Measurements from ENCODE around the gene RARRES2. TPM values are rescaled to one million over a fixed set of nuclear protein-coding genes. Genes with fewer than 3 reads are reported as not detected.

RARRES2 gene
- total and polyA plus RNA-seq, 2 of the 13 experiments (the other 11 are each of a cell fraction or from before 2014, with no cell fraction given): 134 to 172 TPM

GRCh38 chr7:150361402-150361801 lies 20.0 kb upstream of the RARRES2 start:
- Histone ChIP-seq H3K27me3 (ENCODE audit: control insufficient read depth in 1 of 2, insufficient read depth in 2 of 2, low read length in 2 of 2) (no peaks in the 10 kb centered on the region), H3K4me1 (ENCODE audit: insufficient read depth, low read length) (peaks cover 41% of the 10 kb centered on the region), H3K4me3 (replicated peaks in 1 of 3; ENCODE audit: insufficient read depth in 1 of 3, low read depth in 2 of 3, low read length in 3 of 3) (no peak overlapping the region), H3K27ac (ENCODE audit: extremely low read length, insufficient read depth, low read length) (no peak overlapping the region), H4K20me1 (ENCODE audit: insufficient read depth, low read length) (no peaks in the 10 kb centered on the region), H3K9me3 (ENCODE audit: low read length) (no peaks in the 10 kb centered on the region), H3K36me3 (replicated peaks in 1 of 2; ENCODE audit: control insufficient read depth in 1 of 2, insufficient read depth in 2 of 2, low read length in 2 of 2) (no peaks in the 10 kb centered on the region), H3K9ac (ENCODE audit: insufficient read depth, low read depth, low read length) (no peak overlapping the region), H2AFZ (ENCODE audit: low read length) (no peak overlapping the region), H3K79me2 (ENCODE audit: insufficient read depth, low read length) (no peaks in the 10 kb centered on the region), H3K4me2 (ENCODE audit: low read depth, low read length) (no peak overlapping the region)
- POLR2A ChIA-PET: interaction anchor here (0.9 to 2.0 kb wide), 4 partner anchors 17 to 38 kb away, joined by 3 to 7 read pairs (median 4); partner anchors contain the start of genes ACTR3C and LRRC61
- ATAC-seq: no peak
- BruUV-seq (replicated peaks): no TSS peak
- intact Hi-C loops (cut with micrococcal nuclease; ENCODE audit: unreplicated experiment): no loop called here
- no peak for DNase-seq (ENCODE audit: low spot score)
- CTCF ChIA-PET (ENCODE audit: low intra/inter-chr PET ratio, low total read pairs): no interaction called here
- no peak for FAIRE-seq
- in situ Hi-C loops (cut with HindIII; ENCODE audit: extremely low pct_ligation_motif_present, low pct_unique_long_range_greater_than_20kb): no loop called here
- 60% methylated on average over 7 of the region's 7 CpGs for WGBS (ENCODE audit: low lambda C conversion rate)
- TF ChIP-seq, protein P1, sequence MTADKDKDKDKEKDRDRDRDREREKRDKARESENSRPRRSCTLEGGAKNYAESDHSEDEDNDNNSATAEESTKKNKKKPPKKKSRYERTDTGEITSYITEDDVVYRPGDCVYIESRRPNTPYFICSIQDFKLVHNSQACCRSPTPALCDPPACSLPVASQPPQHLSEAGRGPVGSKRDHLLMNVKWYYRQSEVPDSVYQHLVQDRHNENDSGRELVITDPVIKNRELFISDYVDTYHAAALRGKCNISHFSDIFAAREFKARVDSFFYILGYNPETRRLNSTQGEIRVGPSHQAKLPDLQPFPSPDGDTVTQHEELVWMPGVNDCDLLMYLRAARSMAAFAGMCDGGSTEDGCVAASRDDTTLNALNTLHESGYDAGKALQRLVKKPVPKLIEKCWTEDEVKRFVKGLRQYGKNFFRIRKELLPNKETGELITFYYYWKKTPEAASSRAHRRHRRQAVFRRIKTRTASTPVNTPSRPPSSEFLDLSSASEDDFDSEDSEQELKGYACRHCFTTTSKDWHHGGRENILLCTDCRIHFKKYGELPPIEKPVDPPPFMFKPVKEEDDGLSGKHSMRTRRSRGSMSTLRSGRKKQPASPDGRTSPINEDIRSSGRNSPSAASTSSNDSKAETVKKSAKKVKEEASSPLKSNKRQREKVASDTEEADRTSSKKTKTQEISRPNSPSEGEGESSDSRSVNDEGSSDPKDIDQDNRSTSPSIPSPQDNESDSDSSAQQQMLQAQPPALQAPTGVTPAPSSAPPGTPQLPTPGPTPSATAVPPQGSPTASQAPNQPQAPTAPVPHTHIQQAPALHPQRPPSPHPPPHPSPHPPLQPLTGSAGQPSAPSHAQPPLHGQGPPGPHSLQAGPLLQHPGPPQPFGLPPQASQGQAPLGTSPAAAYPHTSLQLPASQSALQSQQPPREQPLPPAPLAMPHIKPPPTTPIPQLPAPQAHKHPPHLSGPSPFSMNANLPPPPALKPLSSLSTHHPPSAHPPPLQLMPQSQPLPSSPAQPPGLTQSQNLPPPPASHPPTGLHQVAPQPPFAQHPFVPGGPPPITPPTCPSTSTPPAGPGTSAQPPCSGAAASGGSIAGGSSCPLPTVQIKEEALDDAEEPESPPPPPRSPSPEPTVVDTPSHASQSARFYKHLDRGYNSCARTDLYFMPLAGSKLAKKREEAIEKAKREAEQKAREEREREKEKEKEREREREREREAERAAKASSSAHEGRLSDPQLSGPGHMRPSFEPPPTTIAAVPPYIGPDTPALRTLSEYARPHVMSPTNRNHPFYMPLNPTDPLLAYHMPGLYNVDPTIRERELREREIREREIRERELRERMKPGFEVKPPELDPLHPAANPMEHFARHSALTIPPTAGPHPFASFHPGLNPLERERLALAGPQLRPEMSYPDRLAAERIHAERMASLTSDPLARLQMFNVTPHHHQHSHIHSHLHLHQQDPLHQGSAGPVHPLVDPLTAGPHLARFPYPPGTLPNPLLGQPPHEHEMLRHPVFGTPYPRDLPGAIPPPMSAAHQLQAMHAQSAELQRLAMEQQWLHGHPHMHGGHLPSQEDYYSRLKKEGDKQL (CRISPR knock-in tag; IDR thresholded peaks at IDR 0.05; ENCODE audit: low read depth): no peak
- TF ChIP-seq, protein P2, sequence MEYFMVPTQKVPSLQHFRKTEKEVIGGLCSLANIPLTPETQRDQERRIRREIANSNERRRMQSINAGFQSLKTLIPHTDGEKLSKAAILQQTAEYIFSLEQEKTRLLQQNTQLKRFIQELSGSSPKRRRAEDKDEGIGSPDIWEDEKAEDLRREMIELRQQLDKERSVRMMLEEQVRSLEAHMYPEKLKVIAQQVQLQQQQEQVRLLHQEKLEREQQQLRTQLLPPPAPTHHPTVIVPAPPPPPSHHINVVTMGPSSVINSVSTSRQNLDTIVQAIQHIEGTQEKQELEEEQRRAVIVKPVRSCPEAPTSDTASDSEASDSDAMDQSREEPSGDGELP (IDR thresholded peaks at IDR 0.05; ENCODE audit: borderline replicate concordance, low read depth): no peak
- TF ChIP-seq ZNF530 (CRISPR knock-in tag; IDR thresholded peaks at IDR 0.05; ENCODE audit: low read depth) (no peak), BORCS8-MEF2B (CRISPR knock-in tag; IDR thresholded peaks at IDR 0.05) (no peak), ZNF234 (CRISPR knock-in tag; conservative IDR thresholded peaks at IDR 0.05) (no peak), ZNF549 (CRISPR knock-in tag; IDR thresholded peaks at IDR 0.05) (no peak), ZSCAN9 (CRISPR knock-in tag; IDR thresholded peaks at IDR 0.05; ENCODE audit: borderline replicate concordance) (no peak), ZNF207 (IDR thresholded peaks at IDR 0.05; ENCODE audit: borderline replicate concordance) (no peak), ATM (IDR thresholded peaks at IDR 0.05; ENCODE audit: borderline replicate concordance) (no peak), ZNF503 (CRISPR knock-in tag; IDR thresholded peaks at IDR 0.05) (no peak), NFE2L1 (CRISPR knock-in tag; IDR thresholded peaks at IDR 0.05; ENCODE audit: borderline replicate concordance) (no peak), HBP1 (CRISPR knock-in tag; IDR thresholded peaks at IDR 0.05; ENCODE audit: low read depth) (no peak), ZNF143 (CRISPR knock-in tag; IDR thresholded peaks at IDR 0.05) (no peak), MIER2 (CRISPR knock-in tag; IDR thresholded peaks at IDR 0.05) (no peak)

All from HepG2 (cell line).